GM12892 (cell line): ENCODE data around the gene ULK1. TPM values are rescaled to one million over a fixed set of nuclear protein-coding genes. Genes with fewer than 3 reads are reported as not detected.

Experiments used
- DNase-seq: peaks from one replicate; pipeline ENCODE4 v3.0.0; 2011; ENCODE audit not compliant: insufficient read length
- FAIRE-seq: peaks from 2 replicates; lab custom pipeline; 2011; peaks lifted over from hg19 to GRCh38; lab: Jason Lieb, UNC
- POLR2A ChIP-seq: IDR thresholded peaks from 2 replicates; pipeline ENCODE4 v1.6.1; 2011; ENCODE audit warnings: low read depth, low read length, control low read depth
- POLR2AphosphoS5 ChIP-seq: IDR thresholded peaks from 2 replicates; pipeline ENCODE4 v1.6.1; 2011; ENCODE audit warnings: low read depth, low read length, control low read depth
- TAF1 ChIP-seq: IDR thresholded peaks from 2 replicates; pipeline ENCODE4 v1.6.1; 2011; ENCODE audit warnings: low read depth, mild to moderate bottlenecking, control low read depth, low read length, borderline replicate concordance
- polyA plus RNA-seq: library from polyadenylated mRNA; unstranded; fragments of >200 nt; gene quantifications from one replicate; pipeline ENCODE4 v1.2.1, GENCODE V29; 2012; ENCODE audit warnings: missing spikeins, inconsistent platforms; ENCODE audit not compliant: missing spikeins

Gene ULK1
- polyA plus RNA-seq = 4.1 TPM

GRCh38 chr12:131894313-131894860 lies at the start of gene ULK1:
Gene ULK1 (plus strand): TSS chr12:131894622. CDS start chr12:131895002, 380 bp downstream.
- DNase-seq = peak; percentile 100
- TF ChIP-seq POLR2A (peak; percentile 73; the same call in 1 of the 2 replicates), TAF1 (peak; percentile 58; the same call in 1 of the 2 replicates), POLR2AphosphoS5 (peak; percentile 44; the same call in 1 of the 2 replicates)
- peak; percentile 83 for FAIRE-seq

DNA sequence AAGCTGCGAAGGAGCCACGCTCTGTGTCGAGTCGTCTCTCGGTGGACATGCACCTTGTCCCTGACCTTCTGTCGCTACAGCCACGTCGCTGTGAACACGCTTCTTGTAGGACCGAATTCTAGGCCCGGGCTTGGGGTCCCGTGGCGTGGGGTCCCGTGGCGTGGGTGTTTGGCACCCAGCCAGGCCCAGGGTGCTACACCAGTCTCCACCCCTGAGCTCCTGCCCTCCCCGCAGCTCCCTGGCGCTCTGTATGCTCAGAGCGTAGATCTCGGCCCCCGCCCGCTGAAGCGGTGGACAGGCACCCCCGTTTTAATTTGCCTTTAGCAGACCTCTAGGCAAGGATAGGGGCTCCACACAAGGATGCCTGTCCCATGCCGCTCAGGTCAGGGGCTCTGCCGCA lies 49.8 kb upstream of the ULK1 start:
- FAIRE-seq = no peak

GRCh38 chr12:131845121-131845520 lies 49.3 kb upstream of the ULK1 start:
- TF ChIP-seq TAF1 (no peak), POLR2A (no peak)
- DNase-seq (no peak), FAIRE-seq (no peak)

More for the DNA sequence above, 49.8 kb upstream of the ULK1 start:
- DNase-seq = no peak
- TF ChIP-seq POLR2A (no peak), TAF1 (no peak), POLR2AphosphoS5 (no peak)

GRCh38 chr12:131847456-131847855 lies 47.0 kb upstream of the ULK1 start:
- no peak for DNase-seq
- no peak for TF ChIP-seq POLR2A
- no peak for TF ChIP-seq POLR2AphosphoS5
- TF ChIP-seq TAF1 = no peak

GRCh38 chr12:131848753-131849152 lies 45.7 kb upstream of the ULK1 start:
- TF ChIP-seq POLR2AphosphoS5 (no peak), TAF1 (no peak), POLR2A (no peak)
- no peak for FAIRE-seq
- DNase-seq = no peak

More at GRCh38 chr12:131847456-131847855, 47.0 kb upstream of the ULK1 start:
- FAIRE-seq = no peak

- FAIRE-seq (no peak), DNase-seq (no peak)
- TF ChIP-seq TAF1 (no peak), POLR2A (no peak), POLR2AphosphoS5 (no peak)
Measured at GRCh38 chr12:131849700-131850553, 44.5 kb upstream of the ULK1 start.

DNA sequence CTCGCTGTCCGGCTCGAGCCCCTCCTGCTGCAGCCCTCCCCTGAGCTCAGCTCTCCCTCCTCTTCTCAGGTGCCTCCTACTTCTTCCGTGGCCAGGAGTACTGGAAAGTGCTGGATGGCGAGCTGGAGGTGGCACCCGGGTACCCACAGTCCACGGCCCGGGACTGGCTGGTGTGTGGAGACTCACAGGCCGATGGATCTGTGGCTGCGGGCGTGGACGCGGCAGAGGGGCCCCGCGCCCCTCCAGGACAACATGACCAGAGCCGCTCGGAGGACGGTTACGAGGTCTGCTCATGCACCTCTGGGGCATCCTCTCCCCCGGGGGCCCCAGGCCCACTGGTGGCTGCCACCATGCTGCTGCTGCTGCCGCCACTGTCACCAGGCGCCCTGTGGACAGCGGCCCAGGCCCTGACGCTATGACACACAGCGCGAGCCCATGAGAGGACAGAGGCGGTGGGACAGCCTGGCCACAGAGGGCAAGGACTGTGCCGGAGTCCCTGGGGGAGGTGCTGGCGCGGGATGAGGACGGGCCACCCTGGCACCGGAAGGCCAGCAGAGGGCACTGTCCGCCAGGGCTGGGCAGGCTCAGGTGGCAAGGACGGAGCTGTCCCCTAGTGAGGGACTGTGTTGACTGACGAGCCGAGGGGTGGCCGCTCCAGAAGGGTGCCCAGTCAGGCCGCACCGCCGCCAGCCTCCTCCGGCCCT lies 43.4 kb upstream of the ULK1 start:
- no peak for FAIRE-seq
- TF ChIP-seq TAF1 = no peak
- TF ChIP-seq POLR2AphosphoS5 = no peak
- TF ChIP-seq POLR2A = no peak
- DNase-seq = no peak

DNA sequence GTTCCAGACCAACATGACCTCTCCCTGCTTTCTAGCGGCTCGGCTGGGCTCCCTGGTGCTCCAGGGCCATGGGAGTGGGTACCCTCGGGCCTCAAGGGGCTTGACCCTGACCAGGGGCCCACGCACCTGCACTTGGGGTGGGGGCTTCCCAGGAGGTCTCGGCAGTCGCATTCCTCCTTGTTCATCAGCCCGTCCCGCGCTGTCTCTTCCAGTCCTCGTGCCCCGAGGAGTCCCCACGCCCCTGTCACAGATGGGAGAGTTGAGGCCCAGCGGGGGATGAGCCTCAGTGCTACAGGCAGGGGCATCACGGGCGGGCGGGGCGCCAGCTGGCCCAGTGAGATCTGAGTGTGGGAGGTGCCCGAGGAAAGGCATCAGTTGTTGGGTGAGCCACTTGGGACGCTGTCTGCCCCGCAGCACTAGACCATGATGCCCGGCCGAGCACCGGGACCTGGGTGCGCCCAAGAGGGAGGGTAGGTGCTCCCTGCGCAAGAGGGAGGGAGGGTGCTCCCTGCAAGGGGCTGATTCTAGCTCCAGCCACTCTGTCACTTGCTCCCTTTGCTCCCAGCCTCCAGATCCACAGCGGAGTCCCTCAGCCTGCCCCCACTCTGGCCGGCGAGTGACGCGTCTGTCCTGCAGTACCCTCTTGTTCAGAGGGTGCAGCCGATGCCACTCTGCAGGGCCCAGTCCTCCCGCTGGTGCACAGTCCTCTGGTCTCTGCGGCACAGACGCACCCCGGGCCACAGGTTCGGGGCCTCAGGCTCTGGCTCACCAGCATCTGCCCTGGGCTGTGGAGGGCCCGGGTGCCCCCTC lies 42.5 kb upstream of the ULK1 start:
- TF ChIP-seq TAF1 = no peak
- TF ChIP-seq POLR2AphosphoS5 = no peak
- TF ChIP-seq POLR2A = no peak
- no peak for DNase-seq
- no peak for FAIRE-seq

DNA sequence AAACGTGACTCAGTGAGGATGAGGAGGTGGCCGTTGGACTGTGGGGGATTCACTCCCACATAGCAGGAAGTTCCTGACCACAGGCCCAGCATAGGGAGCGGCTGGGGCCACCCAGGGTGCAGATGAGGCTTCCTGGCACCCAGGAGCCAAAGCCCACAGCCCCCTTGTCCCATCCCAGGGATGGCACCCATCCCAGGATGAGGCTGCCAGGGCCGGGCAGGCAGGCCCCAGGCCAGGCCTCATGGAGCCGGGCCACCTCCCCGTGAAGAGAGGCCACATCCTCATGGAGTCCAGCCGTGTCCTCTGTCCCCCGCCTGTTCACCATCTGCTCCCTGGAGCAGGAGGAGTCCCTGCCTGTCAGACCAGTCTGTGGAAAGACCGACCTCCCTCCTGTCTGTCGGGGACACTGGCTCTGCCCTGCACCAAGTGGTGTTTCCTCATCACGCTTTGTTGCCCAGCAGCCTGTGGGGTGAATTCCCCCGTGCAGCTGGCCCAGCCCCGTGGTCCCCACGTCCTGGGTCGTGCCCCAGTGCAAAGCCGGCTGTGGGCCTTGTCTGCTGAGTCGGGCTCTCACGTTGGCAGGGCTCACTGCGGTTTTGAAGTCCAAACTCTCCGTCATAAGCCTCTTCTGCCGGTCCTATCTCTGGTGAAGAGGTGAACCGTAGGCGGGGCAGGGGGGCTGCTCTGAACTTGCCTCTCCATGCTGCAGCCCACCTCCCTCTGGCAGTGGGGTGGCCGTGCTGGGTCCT lies 41.7 kb upstream of the ULK1 start:
- TF ChIP-seq POLR2AphosphoS5 (no peak), POLR2A (no peak), TAF1 (no peak)
- FAIRE-seq (no peak), DNase-seq (no peak)
